Medulla oblongata (tissue), 1 donor: ENCODE data around the gene HOXC10.

Experiments used
- DNase-seq: peaks from one replicate; pipeline ENCODE4 v3.0.0-alpha.2; 2015; ENCODE audit errors: extremely low spot score

HOXC10 gene

GRCh38 chr12:53965281-53966084, 19.5 kb upstream of the HOXC10 start:
- DNase-seq: no peak

- no peak for DNase-seq
These were observed 18.9 kb upstream of the HOXC10 start for GRCh38 chr12:53966085-53966384.

- DNase-seq: no peak
These were observed 18.4 kb upstream of the HOXC10 start for GRCh38 chr12:53966385-53967133.

- no peak for DNase-seq
These were observed 17.5 kb upstream of the HOXC10 start for GRCh38 chr12:53967421-53967925.

GRCh38 chr12:53968214-53969127, 16.5 kb upstream of the HOXC10 start:
- DNase-seq: no peak

- DNase-seq: peak; percentile 16
These were observed 15.2 kb upstream of the HOXC10 start for GRCh38 chr12:53969588-53970259.

- no peak for DNase-seq
These were observed 14.5 kb upstream of the HOXC10 start for GRCh38 chr12:53970451-53970850.

- DNase-seq: no peak
These were observed 13.8 kb upstream of the HOXC10 start for GRCh38 chr12:53971129-53971528.

GRCh38 chr12:53971686-53972085, 13.3 kb upstream of the HOXC10 start:
- no peak for DNase-seq

GRCh38 chr12:53972152-53972702, 12.7 kb upstream of the HOXC10 start:
- DNase-seq: no peak

GRCh38 chr12:53972722-53973235, 12.2 kb upstream of the HOXC10 start, which contains the start of gene HOXC11:
Gene HOXC11 (plus strand): TSS chr12:53973126. CDS start chr12:53973242, 116 bp downstream.
- DNase-seq: no peak

GRCh38 chr12:53973236-53974042, 11.5 kb upstream of the HOXC10 start:
- no peak for DNase-seq

GRCh38 chr12:53974084-53975063, 10.6 kb upstream of the HOXC10 start, which contains the start of gene HOTAIR:
Gene HOTAIR (minus strand): TSS chr12:53974954.
- DNase-seq: no peak

GRCh38 chr12:53975064-53975471, 9.9 kb upstream of the HOXC10 start:
- no peak for DNase-seq

- no peak for DNase-seq
These were observed 9.3 kb upstream of the HOXC10 start for GRCh38 chr12:53975479-53976152.

- DNase-seq: no peak
These were observed 8.6 kb upstream of the HOXC10 start for GRCh38 chr12:53976172-53976822.

GRCh38 chr12:53976823-53977595, 7.9 kb upstream of the HOXC10 start:
- DNase-seq: no peak
